SW480 (cell line): ENCODE measurements around the gene RAP2A.

Experiments used
- DNase-seq: peaks from one replicate; pipeline ENCODE4 v3.0.0-alpha.2; 2016; ENCODE audit warnings: low spot score

The RAP2A gene

DNA sequence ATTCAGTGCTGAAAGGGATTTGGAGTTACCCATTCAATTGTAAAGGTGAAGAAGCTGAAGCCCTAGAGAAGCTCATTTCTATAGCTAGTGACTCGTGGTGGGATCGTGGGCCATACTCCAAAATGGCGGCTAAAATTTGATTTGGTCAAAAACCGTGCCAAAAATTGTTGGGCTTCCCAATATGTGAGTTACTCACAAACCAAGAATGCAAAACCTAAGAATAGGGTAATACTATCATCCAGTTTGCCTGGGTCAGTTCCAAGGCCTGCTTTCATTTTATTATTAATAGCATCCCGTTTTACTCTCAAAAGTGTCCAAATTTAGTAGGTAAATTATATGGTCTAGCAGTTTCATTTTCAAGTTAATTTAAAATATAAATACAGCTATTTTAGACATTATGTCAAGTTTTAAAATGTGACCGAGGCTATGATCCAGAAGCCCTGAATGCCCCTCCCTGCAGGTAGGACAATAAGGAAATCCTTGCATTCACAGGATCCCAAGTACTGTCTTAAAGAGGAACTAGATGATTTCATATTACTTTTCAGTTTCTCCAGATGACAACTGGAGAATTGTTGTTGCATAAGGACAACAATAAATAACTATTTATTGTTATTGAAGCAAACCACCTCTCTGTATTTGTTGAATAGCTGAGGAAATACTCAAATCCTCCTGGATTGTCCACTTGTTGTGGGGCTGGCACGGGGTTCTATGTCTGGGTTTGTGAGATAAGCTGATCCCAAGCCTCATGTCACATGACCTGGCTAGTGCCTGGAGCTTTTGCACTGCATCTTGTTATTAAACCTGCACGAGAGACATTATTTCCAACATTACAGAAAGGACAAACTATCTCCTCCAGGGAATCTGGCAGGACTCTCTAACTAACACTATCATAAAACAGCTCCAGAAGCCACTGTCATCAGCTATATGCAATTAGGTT, 11.6 kb upstream of the RAP2A start:
- DNase-seq, result no peak

DNA sequence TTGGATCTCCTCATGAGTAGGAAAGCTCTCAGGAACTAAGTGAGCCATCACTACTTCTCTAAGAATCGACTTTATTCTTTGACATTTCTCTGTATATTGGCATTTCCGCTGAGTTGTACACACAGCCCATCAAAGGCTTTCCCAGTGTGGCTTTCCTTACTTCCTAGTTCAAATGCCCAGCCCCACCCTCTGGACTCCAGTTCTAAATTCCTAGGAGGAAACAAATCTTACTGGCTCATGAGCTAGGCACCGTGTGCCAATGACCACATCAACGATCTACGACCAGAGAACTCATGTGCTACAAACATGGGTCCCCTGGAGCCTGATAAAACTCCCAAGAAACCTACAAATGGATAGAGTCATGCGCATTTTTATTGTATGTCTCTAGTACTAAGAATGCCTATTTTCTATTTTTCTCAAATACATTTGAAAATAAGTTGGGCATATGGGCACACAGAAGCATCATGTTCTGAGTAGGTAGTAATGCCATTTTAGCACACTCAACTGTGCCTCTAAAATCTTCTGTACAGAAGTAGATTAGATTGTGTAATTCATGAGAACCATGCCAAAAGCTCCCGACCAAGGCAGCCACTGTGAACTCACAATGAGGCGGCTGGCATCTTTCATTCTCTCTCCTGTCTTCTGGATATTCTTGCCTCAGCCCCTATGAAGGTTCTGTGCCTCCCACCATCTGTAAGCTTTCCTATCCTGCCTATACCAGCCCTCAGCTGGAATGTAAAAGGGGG, 10.5 kb upstream of the RAP2A start:
- DNase-seq, result no peak

DNA sequence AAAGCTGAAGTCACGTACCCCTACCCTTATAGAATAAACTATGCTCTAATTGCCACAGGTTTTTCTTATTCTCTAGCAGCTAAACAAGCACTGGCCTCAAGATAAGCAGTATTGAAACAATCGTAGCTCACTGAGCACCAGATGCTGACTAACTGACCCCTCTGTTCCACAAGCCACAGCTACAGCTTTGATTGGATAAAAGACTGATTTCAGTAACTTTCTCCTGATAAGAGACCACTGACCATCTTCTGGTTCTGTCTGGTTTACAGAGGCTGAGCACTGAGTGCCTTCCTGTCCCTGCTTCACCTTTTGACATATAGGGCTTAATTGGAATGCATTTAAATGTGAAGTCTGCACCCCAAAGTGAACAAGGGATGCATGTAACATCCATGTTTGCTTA, 8.4 kb upstream of the RAP2A start:
- DNase-seq, result no peak

DNA sequence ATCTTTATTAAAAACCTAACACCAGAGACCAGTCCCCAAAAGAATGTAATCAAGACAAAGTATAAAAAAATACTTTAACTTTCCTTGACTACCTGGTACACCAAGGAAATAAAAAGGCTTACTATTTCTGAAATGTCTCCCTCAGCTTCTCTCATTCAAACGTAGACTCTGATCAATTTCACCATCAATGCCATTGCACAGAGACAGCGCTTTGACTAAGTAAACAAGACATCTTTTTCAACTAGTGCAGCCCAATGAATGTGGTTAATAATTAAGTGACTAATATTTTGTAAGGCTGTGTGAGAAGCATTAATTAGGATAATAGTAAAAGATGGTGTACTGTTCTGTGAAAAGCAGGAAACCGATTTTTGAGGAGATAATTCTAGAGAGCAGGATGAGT, 7.3 kb upstream of the RAP2A start:
- no peak for DNase-seq

DNA sequence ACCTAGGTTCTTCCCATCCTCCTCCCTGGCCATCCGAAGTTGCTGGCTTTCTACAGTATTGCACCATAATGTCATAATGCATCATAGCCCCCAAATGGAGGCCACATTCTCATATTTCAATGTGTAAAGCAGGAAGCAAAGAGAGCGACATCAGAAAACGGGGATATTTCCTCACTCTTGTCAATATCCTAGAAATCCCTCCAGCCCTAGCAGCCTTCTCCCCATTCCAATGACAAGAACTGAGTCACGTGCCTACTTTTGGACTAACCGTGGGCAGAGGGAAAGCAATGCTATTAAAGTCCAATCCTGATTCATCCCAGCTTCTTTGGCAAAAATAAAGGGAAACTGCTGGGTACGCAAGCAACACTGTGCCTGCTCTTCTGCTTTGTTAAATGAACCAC, 4.3 kb upstream of the RAP2A start:
- no peak for DNase-seq

DNA sequence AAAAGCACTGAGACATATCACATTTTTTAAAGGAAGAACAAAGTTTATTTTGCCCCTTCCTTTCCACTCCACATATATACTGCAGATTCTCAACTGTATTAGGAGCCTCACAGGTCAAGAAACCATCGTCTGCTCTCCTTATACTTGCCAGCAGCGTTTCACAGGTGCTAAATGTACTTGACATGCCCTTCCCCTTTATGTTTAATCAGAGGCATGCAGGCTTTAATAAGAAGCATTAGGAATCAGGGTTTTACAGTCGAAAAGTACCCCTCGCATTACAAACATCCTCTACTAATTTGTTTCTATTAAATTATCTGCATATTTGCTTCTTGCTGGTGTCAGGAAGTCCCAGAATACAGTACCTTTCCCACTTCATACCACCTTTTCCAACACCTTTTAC, 3.7 kb upstream of the RAP2A start:
- DNase-seq, result no peak

DNA sequence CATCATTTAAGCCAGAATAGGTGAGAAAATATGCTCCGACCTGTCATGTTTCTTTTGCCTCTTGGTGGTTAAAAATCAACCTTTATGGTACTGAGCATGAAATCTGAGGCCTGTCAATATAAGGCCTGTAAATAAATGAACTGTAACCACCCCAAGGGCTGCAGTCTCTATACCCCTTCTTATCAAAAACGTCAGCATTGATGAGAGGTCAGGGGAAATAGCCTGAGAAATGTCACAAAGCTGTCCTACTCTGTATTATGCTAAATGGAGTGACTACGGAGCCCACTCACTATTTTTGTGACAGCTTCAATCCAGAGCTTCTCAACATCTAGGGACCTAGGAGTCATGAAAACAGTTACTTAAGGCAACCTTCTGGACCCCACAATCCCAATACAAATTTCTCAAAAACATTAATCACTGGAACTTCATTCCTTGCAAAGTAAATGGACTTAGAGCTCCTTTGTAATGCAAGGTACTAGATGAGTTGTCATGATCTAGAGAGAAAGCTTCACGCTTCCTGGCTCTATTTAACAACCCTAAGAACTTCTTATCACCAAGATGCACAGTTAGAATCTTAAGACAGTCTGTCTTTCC, 2.7 kb upstream of the RAP2A start:
- no peak for DNase-seq

DNA sequence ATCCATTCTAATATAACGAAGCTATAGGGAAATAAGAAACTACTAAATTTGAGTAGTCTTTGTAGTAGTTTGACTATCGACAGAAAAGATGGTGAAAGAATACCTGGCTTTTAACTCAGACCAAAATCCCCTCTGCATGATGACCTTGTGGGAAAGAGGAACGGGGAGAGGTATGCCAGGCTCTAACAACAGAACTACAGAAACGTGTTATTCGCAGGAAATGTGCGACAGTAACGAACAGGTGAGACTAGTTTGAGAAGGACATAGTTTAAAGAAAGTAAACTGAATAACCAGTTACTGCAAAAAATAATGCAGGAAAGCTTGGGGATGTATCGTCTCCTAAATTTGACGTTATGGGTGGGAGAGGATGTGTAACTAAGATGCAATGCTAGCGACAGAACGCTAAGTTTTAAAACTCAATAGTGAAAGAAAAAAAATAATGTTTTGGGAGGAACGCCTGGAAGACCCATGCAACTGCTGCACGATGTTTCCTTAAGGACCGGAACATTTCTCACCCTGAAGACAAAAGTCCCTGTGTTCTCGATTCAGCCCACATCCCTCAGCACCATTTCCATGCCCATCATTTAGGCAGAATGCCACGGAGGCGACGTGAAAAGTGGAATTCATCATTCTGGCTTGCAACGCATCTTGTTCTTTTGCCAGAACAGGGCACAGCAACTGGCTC, 1.6 kb upstream of the RAP2A start:
- DNase-seq, result no peak

DNA sequence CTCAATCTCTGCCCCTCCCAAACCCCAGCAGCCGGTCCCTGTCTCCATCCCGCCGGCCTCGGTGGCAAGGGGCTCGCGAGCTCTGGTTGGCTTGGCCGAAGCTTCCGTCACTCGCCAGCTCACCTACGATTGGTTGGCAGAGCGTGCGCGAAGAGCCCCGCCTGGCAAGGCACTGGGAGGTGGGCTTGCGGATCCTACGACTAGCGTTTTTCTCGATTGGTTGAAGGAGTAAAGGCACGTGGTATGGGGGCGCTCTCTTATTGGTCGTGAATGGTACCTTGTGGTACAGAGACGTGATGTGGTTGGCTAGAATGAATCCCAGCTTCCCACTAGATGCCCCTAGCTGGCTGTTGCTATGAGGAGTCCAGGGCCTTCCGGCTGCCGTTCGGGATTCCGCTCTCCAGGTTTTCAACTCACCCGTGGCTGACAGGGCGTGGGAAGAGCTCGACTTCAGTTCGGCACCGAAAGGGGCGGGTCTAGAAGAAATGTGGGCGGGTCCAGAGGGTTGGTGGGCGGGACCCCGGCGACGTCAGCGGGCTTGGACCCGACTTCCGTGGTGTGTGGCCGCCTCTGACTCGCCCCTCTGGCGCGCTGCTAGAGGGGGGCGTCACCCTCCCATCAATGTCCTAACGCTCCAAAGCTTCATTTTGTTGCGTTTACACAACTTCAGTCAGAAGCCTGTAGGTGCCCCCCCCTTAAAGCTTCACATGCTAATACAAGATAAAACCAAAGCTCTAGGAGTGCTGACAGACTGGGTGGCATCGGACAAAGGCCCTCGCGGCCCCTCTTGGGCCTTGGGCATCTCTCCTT, 847 bp upstream of the RAP2A start:
- peak; percentile 100 for DNase-seq

DNA sequence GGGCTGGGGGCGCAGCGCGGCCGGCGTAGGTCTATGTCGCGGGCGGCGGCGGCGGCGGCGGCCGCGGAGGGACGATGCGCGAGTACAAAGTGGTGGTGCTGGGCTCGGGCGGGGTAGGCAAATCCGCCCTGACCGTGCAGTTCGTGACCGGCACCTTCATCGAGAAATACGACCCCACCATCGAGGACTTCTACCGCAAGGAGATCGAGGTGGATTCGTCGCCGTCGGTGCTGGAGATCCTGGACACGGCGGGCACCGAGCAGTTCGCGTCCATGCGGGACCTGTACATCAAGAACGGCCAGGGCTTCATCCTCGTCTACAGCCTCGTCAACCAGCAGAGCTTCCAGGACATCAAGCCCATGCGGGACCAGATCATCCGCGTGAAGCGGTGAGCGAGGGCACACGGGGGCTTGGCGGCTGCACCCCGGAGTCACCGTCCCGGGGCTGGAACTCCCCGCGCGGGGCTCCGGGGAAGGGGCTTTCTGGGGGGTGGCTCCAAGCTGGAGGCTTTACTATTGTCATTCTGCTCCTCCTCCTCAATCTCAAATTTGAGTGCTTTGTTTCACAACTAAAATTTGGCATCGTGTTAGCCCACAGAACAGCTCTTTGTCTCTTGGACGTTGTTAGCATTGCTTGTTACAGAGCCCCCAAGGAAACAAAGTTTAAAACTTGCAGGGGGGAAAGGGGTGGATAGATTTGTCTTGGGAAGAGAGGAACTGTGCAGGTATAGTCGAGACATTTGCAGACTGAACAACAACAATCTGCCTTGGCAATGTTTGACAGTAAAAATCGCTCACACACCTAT, 630 bp downstream of the RAP2A start:
- DNase-seq, result peak; percentile 41

DNA sequence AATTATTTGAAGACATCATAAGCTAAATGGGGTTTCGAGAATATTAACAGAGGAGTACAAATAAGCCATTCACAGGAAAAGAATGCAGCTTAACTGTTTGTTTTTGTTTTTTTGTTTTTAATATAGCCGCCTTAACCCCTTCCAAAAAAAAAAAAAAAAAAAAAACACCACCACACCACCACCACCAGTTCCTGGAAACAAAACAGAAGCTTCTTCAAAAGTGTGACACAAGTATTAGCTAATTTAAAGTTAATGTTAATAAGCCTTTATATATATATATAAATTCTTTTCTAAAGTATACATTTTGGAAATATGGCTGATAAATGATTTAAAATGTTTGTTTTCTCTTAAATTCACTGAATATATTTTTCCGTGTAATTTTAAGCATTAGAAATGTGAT, 1.4 kb downstream of the RAP2A start:
- DNase-seq, result no peak

DNA sequence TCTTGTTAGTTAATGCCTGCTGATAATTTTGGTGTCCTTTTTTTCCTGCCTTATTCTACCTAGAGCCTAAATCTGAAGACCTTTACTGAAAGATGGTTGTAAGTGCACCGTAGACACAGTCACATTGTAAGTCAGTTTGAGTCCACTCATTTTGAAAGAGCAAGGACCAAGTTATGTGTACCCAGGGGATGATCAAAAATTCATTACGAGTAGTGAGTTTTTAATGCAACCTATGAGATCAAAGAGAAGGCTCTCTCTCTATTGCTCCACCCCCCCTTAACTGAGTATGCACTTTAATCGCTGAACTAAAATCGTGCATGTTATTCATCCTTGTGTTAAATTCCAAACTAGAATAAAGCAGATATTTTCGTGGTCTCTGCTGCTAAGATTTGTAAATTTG, 1.8 kb downstream of the RAP2A start:
- DNase-seq, result peak; percentile 8

DNA sequence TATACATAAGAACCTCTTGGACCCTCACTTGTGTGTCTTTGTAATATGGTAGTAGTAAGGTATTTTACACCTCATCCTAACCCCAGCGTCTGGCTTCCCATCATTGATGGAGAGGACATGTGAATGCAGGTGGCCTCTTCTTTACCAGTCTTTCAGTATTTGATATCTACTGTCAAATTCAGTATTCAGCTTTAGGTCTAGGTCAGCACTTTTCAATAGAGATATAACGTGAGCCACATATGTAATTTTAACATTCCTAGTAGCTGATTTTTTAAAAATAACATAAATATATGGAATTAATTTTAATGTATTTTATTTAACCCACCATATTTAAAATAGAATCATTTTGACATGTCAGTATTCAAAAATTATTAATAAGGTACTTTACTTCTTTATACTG, 2.9 kb downstream of the RAP2A start:
- no peak for DNase-seq

DNA sequence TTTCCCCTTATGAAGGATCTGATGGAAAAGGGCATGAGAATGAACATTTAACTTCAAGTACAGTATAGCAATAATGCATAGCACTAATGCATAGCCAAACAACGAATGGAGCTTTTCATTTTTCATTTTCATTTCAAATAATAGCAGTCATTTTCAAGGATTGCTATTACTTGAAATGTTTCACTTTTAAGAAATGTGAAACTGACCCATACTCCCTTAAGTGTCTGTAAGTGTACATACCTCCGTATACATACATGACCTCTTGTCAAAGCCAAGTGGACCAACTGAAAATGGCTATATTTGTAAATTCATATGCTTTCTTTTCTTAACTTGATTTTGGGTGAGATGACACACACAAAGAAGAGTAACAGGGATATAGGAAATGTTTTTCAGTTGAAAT, 3.8 kb downstream of the RAP2A start:
- no peak for DNase-seq

DNA sequence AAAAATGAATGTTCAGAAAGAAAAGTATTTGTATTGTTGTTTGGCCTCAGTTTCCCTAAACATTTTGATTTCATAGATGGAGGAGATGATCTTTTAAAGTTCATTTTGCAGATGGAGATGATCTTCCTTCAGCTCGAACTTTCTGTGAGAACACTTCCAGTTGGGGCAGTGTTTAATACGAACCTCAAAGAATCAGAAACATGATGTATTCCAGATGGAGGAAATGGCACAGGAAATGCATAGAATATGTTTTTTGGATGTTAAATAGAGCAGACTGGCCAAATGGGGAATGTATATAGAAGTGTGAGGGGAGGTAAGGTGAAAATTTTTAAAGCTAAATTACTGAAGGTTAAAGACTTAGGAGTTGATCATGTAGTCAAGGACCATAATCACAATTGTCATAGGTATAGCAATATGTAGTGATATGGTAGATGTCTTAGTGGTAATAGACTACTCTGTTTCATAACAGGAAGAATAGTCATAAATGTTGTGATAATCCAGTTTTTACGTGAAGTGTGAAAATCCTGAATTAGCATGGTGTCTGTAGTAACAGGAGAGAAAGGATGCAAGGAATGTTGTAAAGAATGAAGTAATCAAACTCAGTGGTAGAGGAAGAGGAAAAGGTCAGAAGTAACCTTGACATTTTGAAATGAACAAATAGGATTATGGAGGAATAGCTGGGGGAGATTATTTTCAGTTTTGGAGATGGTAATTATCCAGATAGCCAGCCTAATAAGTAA, 5.1 kb downstream of the RAP2A start:
- DNase-seq, result no peak

DNA sequence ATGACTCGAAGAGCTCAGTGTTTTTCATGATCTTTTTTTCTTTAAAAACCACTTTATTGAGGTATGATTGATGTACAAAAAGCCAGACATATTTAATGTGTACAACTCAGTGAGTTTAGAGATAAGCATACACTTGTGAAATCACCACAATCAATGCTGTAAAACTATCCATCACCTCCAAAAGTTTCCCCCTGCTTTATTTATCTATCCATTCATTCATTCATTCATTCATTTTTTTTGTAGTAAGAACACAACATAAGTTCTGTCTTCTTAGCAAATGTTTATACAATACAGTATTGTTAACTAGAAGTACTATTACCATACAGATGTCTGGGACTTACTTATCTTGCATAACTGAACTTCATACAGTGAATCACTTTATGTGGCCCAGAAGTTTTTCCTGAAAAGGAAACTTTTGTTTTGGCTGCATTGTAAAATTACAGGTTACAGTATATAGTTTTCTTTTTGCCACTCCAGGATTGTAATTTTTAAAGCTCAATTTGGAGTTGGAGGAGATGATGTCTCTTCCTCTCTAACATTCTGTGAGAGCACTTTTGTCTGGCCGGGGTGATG, 6.7 kb downstream of the RAP2A start:
- no peak for DNase-seq

DNA sequence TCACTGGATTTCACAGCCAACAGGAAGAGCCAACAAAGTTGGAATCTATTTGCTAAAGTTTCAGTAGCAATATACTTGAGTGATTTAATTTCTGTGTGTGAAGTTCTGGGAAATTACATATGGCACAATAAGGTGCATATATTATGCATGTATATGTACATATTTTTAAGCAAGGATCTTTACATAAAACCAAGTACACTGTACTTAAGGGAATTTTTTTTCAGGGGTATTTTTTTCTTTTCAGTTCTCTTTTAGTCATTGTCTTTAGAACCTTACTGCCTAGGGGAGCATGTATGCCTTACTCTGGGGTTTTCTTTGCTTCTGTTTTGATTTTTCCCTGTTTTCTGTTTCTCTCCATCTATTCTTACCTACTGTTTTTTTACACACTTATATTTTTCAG, 7.4 kb downstream of the RAP2A start:
- no peak for DNase-seq

DNA sequence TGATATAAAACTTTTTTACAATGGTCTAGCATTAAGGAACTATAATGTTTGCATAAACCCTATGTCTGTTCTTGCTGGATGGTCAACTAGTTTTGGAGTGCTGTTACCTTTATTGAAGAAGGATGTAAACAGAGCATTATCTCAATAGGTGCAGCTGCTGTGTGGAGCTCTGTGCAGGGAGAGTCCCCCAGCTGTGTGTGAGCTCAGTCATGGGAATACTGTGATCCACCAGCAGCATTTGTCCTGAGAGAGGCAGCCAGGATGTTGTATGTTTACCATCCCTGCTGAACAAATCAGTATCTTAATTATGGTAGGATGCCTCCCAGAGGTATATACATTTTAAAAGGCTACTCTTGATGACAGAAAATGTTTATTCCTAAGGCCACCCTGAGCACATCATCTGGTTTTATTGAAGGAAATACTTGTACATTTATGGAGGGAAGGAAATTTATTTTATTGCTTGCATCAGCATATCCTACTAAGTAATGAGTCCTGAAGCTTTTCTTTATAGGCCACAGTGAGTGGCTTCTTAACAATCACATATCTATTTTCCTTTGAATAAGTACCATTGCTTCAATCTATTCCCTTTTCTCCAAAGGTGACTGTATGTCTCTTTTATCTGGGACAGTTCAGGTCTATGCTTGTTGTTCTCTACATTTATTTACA, 11.7 kb downstream of the RAP2A start:
- no peak for DNase-seq

DNA sequence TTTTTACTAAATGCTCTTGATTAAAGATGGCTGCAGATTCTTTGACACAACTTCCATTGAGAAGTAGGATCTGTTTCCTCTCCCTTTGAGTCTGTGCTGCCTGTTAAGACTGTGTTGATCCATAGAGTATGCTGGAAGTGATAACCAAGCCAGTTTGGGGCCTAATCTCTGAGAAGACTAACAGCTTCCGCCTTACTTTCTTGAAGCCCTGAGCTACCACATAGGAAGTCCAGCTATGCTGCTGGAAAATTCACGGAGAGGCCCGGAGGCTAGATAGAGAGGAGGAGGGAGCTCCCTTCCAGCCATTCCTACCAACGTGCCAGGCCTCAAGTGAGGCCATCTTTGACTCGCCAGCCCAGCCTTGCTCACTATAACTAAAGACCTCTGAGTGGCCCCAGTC, 12.5 kb downstream of the RAP2A start:
- DNase-seq, result no peak
